PC-3 (cell line): ENCODE measurements around the gene PLEK2. TPM values are rescaled to one million over a fixed set of nuclear protein-coding genes. Genes with fewer than 3 reads are reported as not detected.
A peak's percentile ranks its signal among the peaks of the same experiment; 100 is the strongest.

Experiments
- ATAC-seq: fragments of 200-7000 bp; cut with Tn5 transposase; 2 replicates; pipeline ENCODE4 v1.9.1; 2020; ENCODE audit warnings: mild to moderate bottlenecking, moderate library complexity
- BruUV-seq: library from RNA; stranded (reverse); fragments of 400-500 nt; replicated peaks from 2 replicates; lab custom pipeline; 2021; lab: Mats Ljungman, UMichigan
- CTCF ChIA-PET: fragments of 300-600 bp; sonication (Branson Sonifier 250); formaldehyde crosslinking; loops from one replicate; lab custom pipeline; 2022; ENCODE audit warnings: antibody characterized with exemption; lab: Charles Lee
- POLR2A ChIA-PET: fragments of 300-600 bp; sonication (Branson Sonifier 250); formaldehyde crosslinking; loops from one replicate; lab custom pipeline; 2022; ENCODE audit warnings: antibody characterized with exemption; ENCODE audit not compliant: unreplicated experiment; lab: Charles Lee
- DNase-seq: peaks from one replicate; pipeline ENCODE4 v3.0.0-alpha.2; 2015
- H2AFZ ChIP-seq: fragments of 300-600 bp; sonication (generic); 2 replicates; pipeline ENCODE4 v1.6.0; 2016; ENCODE audit warnings: antibody characterized with exemption, low read length
- H3F3A ChIP-seq: fragments of 300-600 bp; sonication (generic); one replicate; pipeline ENCODE4 v1.6.0; 2017; ENCODE audit warnings: antibody characterized with exemption, low read length, control low read depth, mild to moderate bottlenecking; ENCODE audit not compliant: unreplicated experiment
- H3K27ac ChIP-seq: fragments of 300-600 bp; sonication (generic); 2 replicates; pipeline ENCODE4 v1.5.1; 2016; ENCODE audit warnings: mild to moderate bottlenecking, low read length
- H3K27me3 ChIP-seq: fragments of 300-600 bp; sonication (generic); 2 replicates; pipeline ENCODE4 v1.6.1; 2016; ENCODE audit warnings: low read length, mixed read lengths
- H3K36me3 ChIP-seq: fragments of 300-600 bp; sonication (generic); 2 replicates; pipeline ENCODE4 v1.6.1; 2016; ENCODE audit warnings: low read depth, mixed run types, low read length, mixed read lengths
- H3K4me1 ChIP-seq: fragments of 300-600 bp; sonication (generic); 2 replicates; pipeline ENCODE4 v1.5.1; 2016; ENCODE audit warnings: low read length; ENCODE audit not compliant: insufficient read depth
- H3K4me2 ChIP-seq: fragments of 300-600 bp; sonication (generic); 2 replicates; pipeline ENCODE4 v1.6.0; 2016; ENCODE audit warnings: low read length
- H3K4me3 ChIP-seq: fragments of 300-600 bp; sonication (generic); 2 replicates; pipeline ENCODE4 v1.5.1; 2016; ENCODE audit warnings: mild to moderate bottlenecking, low read length, mixed read lengths
- H3K79me2 ChIP-seq: fragments of 300-600 bp; sonication (generic); 2 replicates; pipeline ENCODE4 v1.6.1; 2017; ENCODE audit warnings: low read length, mixed read lengths
- H3K9ac ChIP-seq: fragments of 300-600 bp; sonication (generic); 2 replicates; pipeline ENCODE4 v1.6.0; 2016; ENCODE audit warnings: mild to moderate bottlenecking, low read length
- H3K9me2 ChIP-seq: fragments of 300-600 bp; sonication (generic); replicated peaks from 2 replicates; pipeline ENCODE4 v1.6.1; 2016; ENCODE audit warnings: mixed run types, low read length, mixed read lengths
- H3K9me3 ChIP-seq: fragments of 300-600 bp; sonication (generic); 2 replicates; pipeline ENCODE4 v1.6.1; 2016; ENCODE audit warnings: low read length, mixed read lengths
- H4K20me1 ChIP-seq: fragments of 300-600 bp; sonication (generic); 2 replicates; pipeline ENCODE4 v1.6.1; 2016; ENCODE audit warnings: low read length, mixed read lengths
- CTCF ChIP-seq: fragments of 300-600 bp; sonication (generic); conservative IDR thresholded peaks from 2 replicates; pipeline ENCODE4 v1.5.1; 2017; ENCODE audit warnings: antibody characterized with exemption, low read depth, mild to moderate bottlenecking, low read length
- EZH2 ChIP-seq: fragments of 300-600 bp; sonication (generic); IDR thresholded peaks from one replicate; pipeline ENCODE4 v1.6.1; 2017; ENCODE audit warnings: antibody characterized with exemption, mild to moderate bottlenecking, low read length; ENCODE audit not compliant: unreplicated experiment
- EZH2phosphoT487 ChIP-seq: fragments of 300-600 bp; sonication (generic); IDR thresholded peaks from 2 replicates; pipeline ENCODE4 v1.6.1; 2018; ENCODE audit warnings: mild to moderate bottlenecking, antibody characterized with exemption, low read length, borderline replicate concordance
- intact Hi-C: fragments of 100-400 bp; cut with micrococcal nuclease; formaldehyde crosslinking; loops from 2 replicates; pipeline ENCODE4 v1.9.0; 2023
- total RNA-seq: library from RNA; depleted of rRNA; stranded (reverse); fragments of >200 nt; gene quantifications from 2 replicates; pipeline ENCODE4 v1.2.3, GENCODE V29; 2014

Gene PLEK2
- total RNA-seq, 1 experiment from 2014 or later: 48.0 TPM

GRCh38 chr14:67442139-67442906 lies 30.4 kb upstream of the PLEK2 start:
- no peak for TF ChIP-seq CTCF
- TF ChIP-seq EZH2phosphoT487: no peak
- no peak for TF ChIP-seq EZH2
- DNase-seq (no peak), ATAC-seq (peak; percentile 42)
- H3K9ac ChIP-seq: no peak overlapping the region
- no peaks in the 10 kb centered on the region for H3K27me3 ChIP-seq
- H3K4me3 ChIP-seq: no peak overlapping the region
- H3K4me2 ChIP-seq: no peak overlapping the region
- no peaks in the 10 kb centered on the region for H3F3A ChIP-seq
- H3K9me2 ChIP-seq: no peaks in the 10 kb centered on the region
- H3K79me2 ChIP-seq: no peaks in the 10 kb centered on the region
- no peak overlapping the region for H2AFZ ChIP-seq
- BruUV-seq: no TSS peak
- no peaks in the 10 kb centered on the region for H3K9me3 ChIP-seq
- no peaks in the 10 kb centered on the region for H4K20me1 ChIP-seq
- no peaks in the 10 kb centered on the region for H3K36me3 ChIP-seq
- intact Hi-C loops: no loop called here
- peaks cover 4% of the 10 kb centered on the region; the same call in 1 of the 2 replicates for H3K4me1 ChIP-seq
- POLR2A ChIA-PET: no interaction called here
- H3K27ac ChIP-seq: no peak overlapping the region
- CTCF ChIA-PET: no interaction called here

DNA sequence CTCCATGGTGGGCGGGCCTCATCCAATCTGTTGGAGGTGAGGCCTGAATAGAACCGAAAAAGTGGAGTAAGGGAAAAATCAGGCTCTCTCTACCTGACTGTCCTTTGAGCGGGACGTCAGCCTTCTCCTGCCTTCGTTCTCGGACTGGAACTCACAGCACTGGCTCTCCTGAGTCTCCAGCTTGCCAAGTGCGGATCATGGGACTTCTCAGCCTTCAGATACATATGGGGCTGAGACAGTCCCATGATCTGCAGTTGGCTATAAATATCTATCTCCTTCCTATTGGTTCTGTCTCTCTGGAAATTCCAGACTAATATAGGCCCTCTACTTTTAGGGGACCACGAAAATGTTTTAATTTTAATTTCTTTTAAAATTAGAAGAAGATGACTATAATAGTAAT lies 29.7 kb upstream of the PLEK2 start:
- H2AFZ ChIP-seq: no peak overlapping the region
- CTCF ChIA-PET: no interaction called here
- BruUV-seq: no TSS peak

More for the DNA sequence above, 29.7 kb upstream of the PLEK2 start:
- Histone ChIP-seq H3K9me2 (no peaks in the 10 kb centered on the region), H3K4me1 (peaks cover 4% of the 10 kb centered on the region; the same call in 1 of the 2 replicates), H3K9me3 (no peaks in the 10 kb centered on the region), H3K4me3 (no peak overlapping the region), H3K9ac (no peak overlapping the region), H3K27ac (no peak overlapping the region), H3K27me3 (no peaks in the 10 kb centered on the region), H3K79me2 (no peaks in the 10 kb centered on the region), H3K36me3 (no peaks in the 10 kb centered on the region), H3F3A (no peaks in the 10 kb centered on the region), H4K20me1 (no peaks in the 10 kb centered on the region), H3K4me2 (no peak overlapping the region)
- TF ChIP-seq EZH2phosphoT487 (no peak), EZH2 (no peak), CTCF (no peak)
- intact Hi-C loops: no loop called here
- DNase-seq (no peak), ATAC-seq (no peak)
- POLR2A ChIA-PET: no interaction called here
